SJCRH30 (cell line): ENCODE results near the gene PYROXD2. TPM values are rescaled to one million over a fixed set of nuclear protein-coding genes. Genes with fewer than 3 reads are reported as not detected.

ENCODE experiments used
- DNase-seq, 2 experiments: peaks; one replicate each; pipeline ENCODE4 v3.0.0-alpha.2; 2015 to 2020
- H3K27ac ChIP-seq: fragments of 250-450 bp; sonication (Bioruptor Pico); 2 replicates; pipeline ENCODE4 v1.5.1; 2020; ENCODE audit warnings: mild to moderate bottlenecking, moderate library complexity
- H3K27me3 ChIP-seq: fragments of 250-450 bp; sonication (Bioruptor Pico); 2 replicates; pipeline ENCODE4 v1.5.1; 2020; ENCODE audit warnings: mild to moderate bottlenecking, moderate library complexity
- H3K36me3 ChIP-seq: fragments of 250-450 bp; sonication (Bioruptor Pico); 2 replicates; pipeline ENCODE4 v1.5.1; 2020; ENCODE audit warnings: mild to moderate bottlenecking, moderate library complexity
- H3K4me1 ChIP-seq: fragments of 250-450 bp; sonication (Bioruptor Pico); 2 replicates; pipeline ENCODE4 v1.5.1; 2020; ENCODE audit warnings: mild to moderate bottlenecking, moderate library complexity
- H3K4me3 ChIP-seq: fragments of 250-450 bp; sonication (Bioruptor Pico); 2 replicates; pipeline ENCODE4 v1.5.1; 2020; ENCODE audit warnings: mild to moderate bottlenecking, moderate library complexity
- H3K9me3 ChIP-seq: fragments of 250-450 bp; sonication (Bioruptor Pico); replicated peaks from 2 replicates; pipeline ENCODE4 v1.5.1; 2020; ENCODE audit warnings: mild to moderate bottlenecking, moderate library complexity
- total RNA-seq: library from RNA; depleted of rRNA; stranded (reverse); fragments of >200 nt; shearing (Covaris generic); gene quantifications from 2 replicates; pipeline ENCODE4 v1.2.3, GENCODE V29; 2014

PYROXD2 gene
- total RNA-seq, 1 experiment from 2014 or later = 0.59 TPM

- Histone ChIP-seq H3K27ac (no peak overlapping the region), H3K4me3 (no peak overlapping the region), H3K36me3 (no peaks in the 10 kb centered on the region), H3K4me1 (no peaks in the 10 kb centered on the region; the same call in 1 of the 2 replicates), H3K27me3 (no peaks in the 10 kb centered on the region; the same call in 1 of the 2 replicates), H3K9me3 (no peaks in the 10 kb centered on the region; the same call in 1 of the 2 replicates)
- DNase-seq = no peak
These were observed 3.2 kb downstream of the PYROXD2 start for GRCh38 chr10:98411768-98412167.

GRCh38 chr10:98411166-98411565, 3.8 kb downstream of the PYROXD2 start:
- no peak for DNase-seq
- no peaks in the 10 kb centered on the region; the same call in 1 of the 2 replicates for H3K27me3 ChIP-seq
- no peaks in the 10 kb centered on the region; the same call in 1 of the 2 replicates for H3K9me3 ChIP-seq
- H3K4me1 ChIP-seq = no peaks in the 10 kb centered on the region; the same call in 1 of the 2 replicates
- no peak overlapping the region for H3K4me3 ChIP-seq
- H3K27ac ChIP-seq = no peak overlapping the region
- H3K36me3 ChIP-seq = no peaks in the 10 kb centered on the region

GRCh38 chr10:98410759-98411158, 4.2 kb downstream of the PYROXD2 start:
- no peaks in the 10 kb centered on the region; the same call in 1 of the 2 replicates for H3K27me3 ChIP-seq
- H3K9me3 ChIP-seq = no peaks in the 10 kb centered on the region; the same call in 1 of the 2 replicates
- H3K27ac ChIP-seq = no peak overlapping the region
- no peaks in the 10 kb centered on the region; the same call in 1 of the 2 replicates for H3K4me1 ChIP-seq
- H3K36me3 ChIP-seq = no peaks in the 10 kb centered on the region
- DNase-seq = no peak
- no peak overlapping the region for H3K4me3 ChIP-seq

- no peaks in the 10 kb centered on the region; the same call in 1 of the 2 replicates for H3K9me3 ChIP-seq
- H3K4me3 ChIP-seq = no peak overlapping the region
- no peaks in the 10 kb centered on the region; the same call in 1 of the 2 replicates for H3K27me3 ChIP-seq
- no peak overlapping the region for H3K27ac ChIP-seq
- no peaks in the 10 kb centered on the region for H3K36me3 ChIP-seq
- H3K4me1 ChIP-seq = no peaks in the 10 kb centered on the region; the same call in 1 of the 2 replicates
- no peak for DNase-seq
These were observed 4.7 kb downstream of the PYROXD2 start for GRCh38 chr10:98410135-98410743.

GRCh38 chr10:98408799-98409198, 6.2 kb downstream of the PYROXD2 start:
- Histone ChIP-seq H3K4me1 (no peaks in the 10 kb centered on the region), H3K4me3 (no peak overlapping the region), H3K9me3 (no peaks in the 10 kb centered on the region; the same call in 1 of the 2 replicates), H3K27ac (no peak overlapping the region), H3K36me3 (no peaks in the 10 kb centered on the region), H3K27me3 (no peaks in the 10 kb centered on the region; the same call in 1 of the 2 replicates)
- DNase-seq = no peak

- Histone ChIP-seq H3K4me1 (no peaks in the 10 kb centered on the region), H3K4me3 (no peak overlapping the region), H3K9me3 (no peaks in the 10 kb centered on the region), H3K27me3 (no peaks in the 10 kb centered on the region; the same call in 1 of the 2 replicates), H3K27ac (no peak overlapping the region), H3K36me3 (no peaks in the 10 kb centered on the region)
- DNase-seq = no peak
These were observed 7.2 kb downstream of the PYROXD2 start for GRCh38 chr10:98407744-98408241.

GRCh38 chr10:98407017-98407743, 7.8 kb downstream of the PYROXD2 start:
- no peaks in the 10 kb centered on the region for H3K9me3 ChIP-seq
- no peaks in the 10 kb centered on the region; the same call in 1 of the 2 replicates for H3K27me3 ChIP-seq
- no peak overlapping the region for H3K4me3 ChIP-seq
- DNase-seq = no peak
- no peaks in the 10 kb centered on the region for H3K36me3 ChIP-seq
- no peak overlapping the region for H3K27ac ChIP-seq
- no peaks in the 10 kb centered on the region for H3K4me1 ChIP-seq

GRCh38 chr10:98405422-98405821, 9.6 kb downstream of the PYROXD2 start:
- H3K27me3 ChIP-seq = no peaks in the 10 kb centered on the region; the same call in 1 of the 2 replicates
- H3K36me3 ChIP-seq = no peaks in the 10 kb centered on the region
- no peak overlapping the region for H3K4me3 ChIP-seq
- H3K27ac ChIP-seq = no peak overlapping the region
- H3K4me1 ChIP-seq = no peaks in the 10 kb centered on the region
- no peaks in the 10 kb centered on the region for H3K9me3 ChIP-seq
- no peak for DNase-seq

GRCh38 chr10:98404571-98405359, 10.2 kb downstream of the PYROXD2 start:
- H3K4me3 ChIP-seq = no peak overlapping the region
- H3K36me3 ChIP-seq = no peaks in the 10 kb centered on the region
- H3K9me3 ChIP-seq = no peaks in the 10 kb centered on the region
- H3K4me1 ChIP-seq = no peaks in the 10 kb centered on the region
- H3K27ac ChIP-seq = no peak overlapping the region
- no peak for DNase-seq
- no peaks in the 10 kb centered on the region; the same call in 1 of the 2 replicates for H3K27me3 ChIP-seq

GRCh38 chr10:98403812-98404504, 11.0 kb downstream of the PYROXD2 start:
- H3K36me3 ChIP-seq = no peaks in the 10 kb centered on the region
- no peak for DNase-seq

GRCh38 chr10:98402931-98403718, 11.9 kb downstream of the PYROXD2 start:
- DNase-seq = no peak

More at GRCh38 chr10:98403812-98404504, 11.0 kb downstream of the PYROXD2 start:
- H3K4me3 ChIP-seq = no peak overlapping the region
- H3K27me3 ChIP-seq = peaks cover under 1% of the 10 kb centered on the region; the same call in 1 of the 2 replicates
- no peaks in the 10 kb centered on the region for H3K4me1 ChIP-seq
- no peaks in the 10 kb centered on the region for H3K9me3 ChIP-seq
- no peak overlapping the region for H3K27ac ChIP-seq

GRCh38 chr10:98402478-98402877, 12.5 kb downstream of the PYROXD2 start:
- H3K4me1 ChIP-seq = no peaks in the 10 kb centered on the region
- H3K27me3 ChIP-seq = peaks cover 6% of the 10 kb centered on the region; the same call in 1 of the 2 replicates
- H3K36me3 ChIP-seq = no peaks in the 10 kb centered on the region
- no peaks in the 10 kb centered on the region for H3K9me3 ChIP-seq
- no peak overlapping the region for H3K4me3 ChIP-seq
- no peak for DNase-seq
- H3K27ac ChIP-seq = no peak overlapping the region

More at GRCh38 chr10:98402931-98403718, 11.9 kb downstream of the PYROXD2 start:
- Histone ChIP-seq H3K4me3 (no peak overlapping the region), H3K27me3 (peaks cover 6% of the 10 kb centered on the region; the same call in 1 of the 2 replicates), H3K4me1 (no peaks in the 10 kb centered on the region), H3K36me3 (no peaks in the 10 kb centered on the region), H3K27ac (no peak overlapping the region), H3K9me3 (no peaks in the 10 kb centered on the region)

- no peak overlapping the region for H3K4me3 ChIP-seq
- H3K36me3 ChIP-seq = no peaks in the 10 kb centered on the region
- H3K9me3 ChIP-seq = no peaks in the 10 kb centered on the region
- no peak for DNase-seq
- H3K4me1 ChIP-seq = no peaks in the 10 kb centered on the region
- H3K27ac ChIP-seq = no peak overlapping the region
- peaks cover 6% of the 10 kb centered on the region; the same call in 1 of the 2 replicates for H3K27me3 ChIP-seq
These were observed 14.5 kb downstream of the PYROXD2 start for GRCh38 chr10:98400482-98400881.
